GM19463 (cell line): ENCODE results near the gene HTR3D.
"Not testable (repeated sequence)": the region's sequence is repeated elsewhere in the genome, so short reads cannot be mapped to it uniquely, and the experiment has no call there.

Experiments
- ATAC-seq: cut with Tn5 transposase; IDR thresholded peaks from one replicate; pipeline ENCODE4 v1.9.1; 2021; ENCODE audit warnings: mild to moderate bottlenecking, moderate library complexity; ENCODE audit not compliant: unreplicated experiment

The HTR3D gene

DNA sequence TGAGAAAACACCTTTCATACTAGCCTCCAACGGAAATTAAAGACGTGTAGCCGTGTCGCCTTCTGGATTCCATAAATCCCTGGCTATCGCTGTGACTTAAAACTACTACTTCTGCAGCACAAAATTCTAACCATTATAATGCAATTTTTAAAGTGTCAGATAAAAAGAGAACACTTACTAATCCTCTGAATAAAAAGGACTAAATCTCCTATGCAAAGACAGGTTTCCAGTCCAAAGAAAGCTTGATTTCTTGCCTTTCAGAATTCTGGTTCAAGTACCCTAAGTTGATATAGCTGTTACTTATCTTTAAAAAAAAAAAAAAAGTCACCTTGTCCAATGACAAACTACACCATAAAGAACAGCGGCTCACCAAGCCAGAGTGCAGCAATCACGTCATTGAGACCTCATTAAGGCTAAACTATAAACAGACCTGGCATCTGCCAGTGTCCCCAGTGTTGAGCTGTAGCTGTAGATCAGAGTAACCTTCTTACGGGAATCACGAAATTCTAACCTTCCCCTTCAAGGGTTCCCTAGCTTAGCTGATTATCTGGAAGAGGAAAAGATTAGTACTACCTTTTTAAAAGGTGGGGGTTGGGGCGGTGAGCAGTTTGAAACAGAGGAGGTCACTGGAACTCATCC, 16.0 kb upstream of the HTR3D start:
- no peak for ATAC-seq

DNA sequence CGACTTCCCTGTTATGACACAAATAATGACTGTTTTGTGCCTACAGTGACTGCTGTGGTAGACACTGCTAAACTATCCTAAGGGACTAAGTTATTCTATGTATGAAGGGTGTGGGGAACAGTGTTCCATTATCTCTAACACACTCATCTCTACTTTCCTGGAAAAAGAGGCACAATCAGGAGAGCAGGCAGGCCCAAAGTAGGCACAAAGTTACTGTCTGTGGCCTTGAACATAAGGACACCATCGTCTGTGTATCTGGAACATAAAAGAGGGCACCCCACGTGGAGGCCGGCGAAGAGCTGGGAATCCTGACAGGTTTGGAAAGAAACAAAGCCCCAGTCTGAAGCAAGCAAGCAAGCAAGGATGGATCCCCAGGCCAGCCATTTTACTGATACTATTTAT, 15.4 kb upstream of the HTR3D start:
- ATAC-seq = no peak

DNA sequence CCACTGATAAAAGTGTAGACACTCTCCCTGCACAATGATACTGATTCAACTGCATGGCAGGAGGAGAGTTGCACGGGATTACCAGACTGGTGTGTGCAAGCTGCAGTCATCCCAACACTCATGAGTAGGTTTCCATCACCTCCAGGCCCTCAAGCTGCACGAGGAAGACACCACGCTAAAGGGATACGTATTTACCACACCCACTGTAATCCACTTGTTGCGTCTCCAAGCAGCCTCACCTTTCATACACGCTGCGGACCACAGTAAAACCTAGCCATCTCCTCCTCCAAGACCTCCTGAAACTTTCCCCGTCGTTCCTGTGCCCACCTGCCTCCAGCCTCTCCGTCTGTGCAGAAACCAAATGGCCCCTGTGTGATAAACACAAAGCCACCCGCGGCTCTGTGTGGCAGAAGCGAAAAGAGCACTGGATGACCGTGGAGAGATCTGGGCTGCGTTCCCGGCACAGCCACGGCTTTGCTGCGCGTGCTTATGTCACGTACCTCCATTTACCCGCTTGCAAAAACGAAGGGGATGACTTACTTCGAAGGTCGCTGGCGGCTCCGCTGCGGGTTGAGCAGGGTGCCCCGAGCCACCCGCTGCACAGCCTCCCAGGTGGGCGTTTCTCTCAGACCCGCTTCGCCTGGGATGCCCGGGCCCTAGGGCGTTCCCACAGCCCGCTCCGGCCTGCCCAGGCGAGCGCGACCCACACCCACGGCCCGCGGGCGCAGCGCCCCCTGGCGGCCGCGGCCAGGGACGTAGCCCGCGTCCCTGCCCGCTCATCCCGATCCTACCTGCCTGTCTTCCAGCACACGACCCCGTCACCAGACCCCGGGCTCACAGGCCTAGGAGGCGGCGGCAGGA, 14.5 kb upstream of the HTR3D start:
- ATAC-seq = peak; percentile 75

DNA sequence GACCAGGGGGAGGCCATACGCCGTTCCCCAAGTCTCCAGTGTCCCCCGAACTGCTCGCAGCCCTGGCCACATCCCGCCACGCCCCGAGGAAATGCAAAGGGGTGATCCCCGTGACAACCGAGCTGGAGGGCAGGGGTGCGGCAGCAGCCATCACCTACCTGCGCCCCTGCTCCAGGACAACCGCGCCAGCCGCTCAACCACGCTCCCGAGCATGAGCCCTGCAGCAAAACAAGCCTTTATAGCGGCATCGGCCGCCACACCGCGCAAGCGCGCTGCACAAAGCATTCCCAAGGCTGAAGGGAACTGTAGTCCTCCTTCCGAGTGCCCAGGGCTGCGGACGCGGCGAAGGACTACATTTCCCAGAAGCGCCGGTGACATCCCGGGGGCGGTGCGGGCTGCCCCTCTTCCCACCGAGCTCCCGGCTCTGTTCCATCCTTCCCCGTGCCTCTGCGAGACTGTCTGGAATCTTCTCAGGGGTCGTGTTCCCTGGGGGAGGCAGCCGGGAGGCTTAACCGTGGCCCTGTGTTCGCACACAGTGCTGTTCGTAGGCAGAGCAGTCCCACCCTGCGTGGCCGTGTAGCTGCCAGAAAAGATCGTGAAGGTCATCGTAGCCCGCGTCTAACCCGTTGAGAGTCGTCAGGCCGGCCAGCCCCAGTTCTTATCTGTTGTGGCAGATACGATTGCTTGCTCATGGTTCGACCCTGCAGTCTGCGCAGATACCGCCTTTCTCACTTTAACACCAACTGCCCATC, 13.7 kb upstream of the HTR3D start, which contains the start of gene ABCC5:
Gene ABCC5, minus strand, starts transcription at position 213 of the 752 bp plus-strand sequence. CDS start 3,492 bp downstream, outside the sequence.
- ATAC-seq = peak; percentile 96

DNA sequence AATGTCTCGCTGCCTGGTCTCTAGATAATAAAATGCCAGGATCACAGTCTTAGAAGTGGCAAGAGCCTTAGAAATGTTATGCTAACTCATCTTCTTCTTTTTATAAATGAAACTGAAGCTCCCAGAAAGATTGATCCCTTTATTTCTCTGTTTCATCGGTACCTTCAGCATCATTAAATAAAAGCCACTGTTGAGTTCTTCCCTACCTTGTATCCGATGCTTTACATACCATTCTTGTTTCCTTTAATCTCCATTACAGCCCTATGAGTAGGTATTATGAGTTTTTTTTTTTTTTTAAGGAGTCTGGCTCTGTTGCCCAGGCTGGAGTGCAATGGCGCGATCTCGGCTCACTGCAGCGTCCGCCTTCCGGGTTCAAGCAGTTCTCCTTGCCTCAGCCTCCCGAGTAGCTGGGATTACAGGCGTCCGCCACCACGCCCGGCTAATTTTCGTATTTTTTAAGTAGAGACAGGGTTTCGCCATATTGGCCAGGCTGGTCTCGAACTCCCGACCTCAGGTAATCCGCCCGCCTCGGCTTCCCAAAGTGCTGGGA, 13.0 kb upstream of the HTR3D start:
- no peak for ATAC-seq

DNA sequence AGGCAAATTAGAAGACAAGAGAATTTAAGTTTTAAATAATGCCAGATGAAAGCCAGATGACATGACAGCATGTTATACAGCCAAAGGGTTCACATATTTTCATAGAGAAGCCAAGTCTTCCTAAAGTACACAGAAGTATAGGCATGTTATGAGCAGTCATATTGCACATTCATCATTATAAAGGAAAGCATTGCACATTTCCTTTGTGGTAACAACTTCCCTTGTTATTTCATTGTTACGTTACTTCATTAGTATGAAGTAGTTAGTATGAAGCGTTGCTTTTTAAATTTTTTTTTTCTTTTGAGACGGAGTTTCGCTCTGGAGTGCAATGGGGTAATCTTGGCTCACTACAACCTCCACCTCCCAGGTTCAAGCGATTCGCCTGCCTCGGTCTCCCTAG, 9.2 kb upstream of the HTR3D start:
- no peak for ATAC-seq

DNA sequence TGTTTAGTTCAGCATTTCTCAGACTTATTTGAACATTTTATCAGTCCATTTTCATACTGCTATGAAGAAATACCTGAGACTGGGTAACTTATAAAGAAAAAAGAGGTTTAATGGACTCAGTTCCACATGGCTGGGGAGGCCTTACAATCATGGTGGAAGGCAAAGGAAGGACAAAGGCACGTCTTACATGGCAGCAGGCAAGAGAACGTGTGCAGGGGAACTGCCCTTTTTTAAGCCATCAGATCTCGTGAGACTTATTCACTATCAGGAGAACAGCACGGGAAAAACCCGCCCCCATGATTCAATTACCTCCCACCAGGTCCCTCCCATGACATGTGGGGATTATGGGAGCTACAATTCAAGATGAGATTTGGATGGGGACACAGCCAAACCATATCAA, 6.3 kb upstream of the HTR3D start:
- not testable (repeated sequence) for ATAC-seq

DNA sequence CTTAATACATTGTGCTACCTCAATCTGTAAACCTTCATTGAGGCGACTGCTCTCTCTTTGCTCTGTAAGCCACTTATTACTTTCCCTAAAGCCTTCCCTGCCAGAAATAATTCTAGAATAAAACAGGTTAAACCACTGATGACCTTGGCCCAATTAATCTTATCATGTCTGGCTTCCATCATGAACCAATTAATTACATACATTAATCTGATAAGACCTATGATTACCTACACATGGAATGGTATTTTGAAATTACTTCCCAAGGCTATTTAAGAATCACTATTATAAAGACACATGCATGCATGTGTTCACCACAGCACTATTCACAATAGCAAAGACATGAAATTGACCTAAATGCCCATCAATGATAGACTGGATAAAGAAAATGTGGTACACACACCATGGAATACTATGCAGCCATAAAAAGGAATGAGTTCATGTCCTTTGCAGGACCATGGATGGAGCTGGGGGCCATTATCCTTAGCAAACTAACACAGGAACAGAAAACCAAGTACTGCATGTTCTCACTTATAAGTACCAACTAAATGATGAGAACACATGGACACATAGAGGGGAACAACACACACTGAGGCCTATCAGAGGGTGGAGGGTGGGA, 3.2 kb upstream of the HTR3D start:
- ATAC-seq = not testable (repeated sequence)

DNA sequence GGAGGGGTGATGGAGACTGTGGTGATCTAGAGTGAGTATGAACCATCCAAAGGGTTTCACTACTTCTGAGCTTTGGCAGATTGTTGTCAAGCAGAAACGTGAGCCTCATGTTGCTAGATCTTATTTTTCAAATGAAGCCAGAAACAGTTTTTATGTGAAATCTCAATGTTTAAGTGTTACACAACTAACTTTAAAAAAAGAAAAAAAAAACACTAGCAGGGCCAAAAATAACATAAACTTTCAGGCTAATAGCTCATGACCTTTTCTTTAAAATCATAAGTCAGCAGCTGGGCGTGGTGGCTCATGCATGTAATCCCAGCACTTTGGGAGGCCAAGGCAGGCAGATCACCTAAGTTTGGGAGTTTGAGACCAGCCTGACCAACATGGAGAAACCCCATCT, 2.1 kb upstream of the HTR3D start:
- ATAC-seq = no peak

DNA sequence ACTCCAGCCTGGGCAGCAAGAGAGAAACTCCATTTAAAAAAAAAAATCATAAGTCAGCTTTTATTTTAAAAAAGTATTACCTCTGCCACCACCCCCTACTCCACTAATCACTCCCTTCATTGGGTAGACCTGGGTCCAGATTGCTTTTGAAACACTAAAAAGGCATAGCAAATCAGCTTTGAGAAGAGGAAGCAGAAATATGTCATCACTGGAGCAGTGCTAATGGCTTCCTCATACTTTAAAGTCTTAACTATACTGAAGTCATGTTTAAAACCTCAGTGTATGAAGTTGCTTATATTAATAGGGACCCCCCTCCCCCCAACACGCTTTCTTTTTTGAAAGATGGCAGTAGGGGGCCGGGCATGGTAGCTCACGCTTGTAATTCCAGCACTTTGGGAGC, 1.0 kb upstream of the HTR3D start:
- ATAC-seq = no peak

DNA sequence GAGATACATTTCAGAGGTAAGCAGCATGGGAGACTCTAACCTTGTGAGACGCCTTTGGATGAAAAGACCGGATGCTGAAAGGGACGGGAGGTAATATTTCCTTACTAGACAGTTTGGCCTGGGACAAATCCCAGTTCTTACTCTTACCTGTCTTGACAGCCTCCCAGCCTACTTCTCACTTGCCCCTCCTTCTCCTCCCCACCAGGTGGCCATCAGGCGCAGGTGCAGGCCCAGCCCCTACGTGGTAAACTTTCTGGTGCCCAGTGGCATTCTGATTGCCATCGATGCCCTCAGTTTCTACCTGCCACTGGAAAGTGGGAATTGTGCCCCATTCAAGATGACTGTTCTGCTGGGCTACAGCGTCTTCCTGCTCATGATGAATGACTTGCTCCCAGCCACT, 6.3 kb downstream of the HTR3D start:
- ATAC-seq = no peak

DNA sequence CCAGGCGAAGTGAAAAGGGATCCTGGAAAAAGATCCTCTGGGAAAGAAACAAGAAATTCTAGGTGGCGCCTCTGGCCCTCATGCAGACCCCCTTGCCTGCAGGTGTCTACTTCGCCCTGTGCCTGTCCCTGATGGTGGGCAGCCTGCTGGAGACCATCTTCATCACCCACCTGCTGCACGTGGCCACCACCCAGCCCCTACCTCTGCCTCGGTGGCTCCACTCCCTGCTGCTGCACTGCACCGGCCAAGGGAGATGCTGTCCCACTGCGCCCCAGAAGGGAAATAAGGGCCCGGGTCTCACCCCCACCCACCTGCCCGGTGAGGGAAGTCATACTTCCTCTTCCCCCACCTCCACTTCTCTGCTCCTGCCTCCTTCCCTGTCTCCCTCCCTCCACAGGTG, 6.8 kb downstream of the HTR3D start:
- ATAC-seq = not testable (repeated sequence)

DNA sequence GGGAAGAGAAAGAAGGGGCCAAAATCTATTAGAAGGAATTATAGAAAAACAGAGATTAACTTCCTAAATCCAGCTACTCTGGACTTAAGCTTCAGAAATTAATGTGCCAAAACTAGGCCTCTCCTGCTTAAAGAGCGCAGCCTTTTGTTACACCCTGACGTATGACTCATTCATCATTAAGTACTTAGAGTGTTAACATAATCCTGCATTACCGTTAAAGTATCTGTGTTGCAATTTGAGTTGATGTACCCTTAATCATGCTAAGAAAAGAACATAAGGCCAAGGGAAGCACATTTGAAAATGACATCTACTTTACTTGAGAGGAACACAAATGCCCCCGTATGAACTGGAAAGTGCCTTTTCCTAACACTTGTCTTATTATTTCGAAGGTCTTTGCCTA, 7.9 kb downstream of the HTR3D start:
- no peak for ATAC-seq

DNA sequence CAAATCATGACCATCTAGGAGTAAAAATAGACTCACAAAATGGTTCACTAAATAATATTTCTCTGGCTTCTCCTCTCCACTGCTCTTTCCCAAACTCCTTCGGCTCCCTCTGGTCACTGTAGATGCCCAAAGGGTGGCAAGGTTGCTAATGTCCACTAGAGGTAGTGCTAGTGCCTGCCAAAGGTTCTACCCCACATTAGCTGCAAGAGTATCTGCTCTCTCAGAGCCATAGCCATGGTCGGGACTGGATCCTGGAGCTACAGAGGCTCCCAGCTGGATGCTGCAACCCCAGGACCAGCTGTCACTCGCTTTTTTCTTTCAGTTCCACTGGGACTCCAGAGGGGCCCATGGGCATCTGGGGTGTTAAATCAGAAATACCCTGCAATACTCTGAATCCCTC, 8.5 kb downstream of the HTR3D start:
- no peak for ATAC-seq

DNA sequence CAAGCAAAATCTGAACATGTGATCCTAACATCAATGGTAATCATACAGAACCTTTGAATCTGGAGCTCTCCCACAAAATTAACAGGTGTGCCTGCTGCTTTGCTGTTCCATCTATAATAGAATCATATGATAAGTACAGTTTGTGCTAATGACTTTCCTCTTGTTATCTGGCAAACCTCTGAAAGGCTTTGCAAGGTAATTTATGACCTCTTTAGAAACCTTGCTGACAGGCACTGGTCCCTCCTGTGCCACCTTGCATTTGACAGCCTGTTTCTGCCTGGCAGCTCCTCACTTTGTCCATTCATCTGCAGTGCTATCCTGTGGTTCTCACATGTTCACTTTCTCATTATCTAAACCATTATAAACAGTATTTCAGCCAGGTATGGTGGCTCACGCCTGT, 11.1 kb downstream of the HTR3D start:
- no peak for ATAC-seq

DNA sequence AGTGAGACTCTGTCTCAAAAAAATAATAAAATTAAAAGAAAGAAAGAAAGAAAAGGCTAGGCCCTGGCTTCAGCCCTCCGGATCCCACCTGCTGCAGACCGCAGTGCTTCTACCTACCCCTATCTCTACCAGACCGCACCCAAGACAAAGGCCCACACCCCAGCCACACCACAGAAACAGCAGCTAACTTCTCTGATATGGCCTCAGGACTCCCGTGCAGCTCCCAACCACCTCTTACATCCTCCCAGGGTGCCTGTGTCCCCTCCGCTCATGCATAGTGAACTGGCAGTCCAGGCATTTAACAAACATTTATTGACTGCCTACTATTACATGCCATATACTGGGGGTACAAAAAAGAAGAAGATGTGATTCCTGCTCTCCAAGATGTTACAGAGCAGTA, 14.5 kb downstream of the HTR3D start:
- no peak for ATAC-seq

DNA sequence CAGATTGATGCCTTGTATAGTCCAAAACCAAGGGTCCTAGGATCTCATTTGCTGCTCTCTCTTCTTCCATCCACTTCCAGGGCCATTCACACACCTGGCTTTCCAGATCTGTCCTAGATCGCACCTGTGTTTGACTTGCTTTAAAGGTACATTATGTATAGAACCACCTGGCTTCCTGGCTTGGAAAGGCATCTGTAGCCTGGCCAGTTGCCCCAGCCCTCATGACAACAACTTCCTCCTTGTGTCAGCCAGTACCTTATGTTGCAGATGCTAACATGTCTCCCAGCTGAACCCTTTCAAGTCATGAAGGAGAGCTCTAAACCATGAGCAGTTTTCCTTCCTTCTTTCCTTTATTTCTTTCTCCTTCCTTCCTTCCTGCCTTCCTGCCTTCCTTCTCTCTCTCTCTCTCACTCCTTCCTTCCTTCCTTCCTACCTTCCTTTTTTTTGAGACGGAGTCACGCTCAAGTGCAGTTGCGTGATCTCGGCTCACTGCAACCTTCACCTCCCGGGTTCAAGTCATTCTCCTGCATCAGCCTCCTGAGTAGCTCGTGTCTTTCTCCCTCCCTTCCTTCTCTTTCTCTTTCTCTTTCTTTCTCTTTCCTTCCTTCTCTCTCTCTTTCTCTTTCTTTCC, 18.8 kb downstream of the HTR3D start:
- ATAC-seq = no peak

DNA sequence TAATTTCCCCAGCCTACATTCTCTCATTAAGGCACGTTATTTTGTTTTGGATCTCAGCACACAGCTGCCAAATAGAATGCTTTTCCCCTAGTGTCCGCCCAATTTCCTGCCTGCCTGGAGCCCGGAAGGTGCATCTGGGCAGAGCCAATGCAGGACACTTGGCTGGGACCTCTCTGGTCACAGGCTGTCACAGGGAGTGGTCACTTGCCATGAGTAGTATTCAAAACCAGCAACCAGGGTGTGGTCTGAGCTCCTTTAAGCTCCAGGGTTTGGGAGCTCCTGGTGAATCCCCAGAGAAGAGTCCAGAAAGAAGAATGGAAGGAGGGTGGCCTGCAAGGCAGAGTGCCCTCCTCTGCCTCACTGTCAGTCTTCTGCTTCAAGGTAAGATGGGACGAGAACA, 21.2 kb downstream of the HTR3D start, which contains the start of gene HTR3C:
Gene HTR3C, plus strand, starts transcription at position 281 of the 400 bp plus-strand sequence. Its CDS starts 34 bp downstream, at position 315.
- ATAC-seq = no peak

DNA sequence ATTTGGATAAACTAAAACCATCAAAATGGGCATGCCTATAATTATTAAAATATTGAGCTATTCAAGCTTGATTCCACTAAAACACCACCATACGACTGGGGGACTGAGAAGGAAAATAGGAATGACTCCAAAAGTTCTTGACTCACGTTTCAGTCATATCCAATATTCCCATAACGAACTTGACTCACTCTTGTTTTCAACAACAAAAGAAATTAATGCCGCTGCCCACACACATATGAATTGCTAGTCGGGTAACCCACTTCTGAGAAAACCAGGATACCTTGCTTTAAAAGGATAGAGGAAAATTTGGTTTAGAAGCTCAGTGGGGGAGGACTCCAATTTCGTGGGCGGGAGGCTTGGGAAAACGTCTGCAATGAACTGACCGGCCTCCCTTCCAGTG, 26.5 kb downstream of the HTR3D start:
- no peak for ATAC-seq

DNA sequence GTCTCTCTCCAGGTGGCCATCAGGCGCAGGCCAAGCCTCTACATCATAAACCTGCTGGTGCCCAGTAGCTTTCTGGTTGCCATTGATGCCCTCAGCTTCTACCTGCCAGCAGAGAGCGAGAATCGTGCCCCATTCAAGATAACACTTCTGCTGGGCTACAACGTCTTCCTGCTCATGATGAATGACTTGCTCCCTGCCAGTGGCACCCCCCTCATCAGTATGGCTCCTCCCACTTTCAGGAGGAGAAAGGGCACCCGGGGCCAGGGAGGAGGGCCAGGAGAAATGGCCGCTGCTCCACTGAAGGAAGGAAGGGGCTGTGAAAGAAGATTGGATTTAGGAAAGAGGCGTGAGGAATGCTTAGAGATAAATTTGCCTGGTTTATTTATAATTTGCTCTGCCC, 27.9 kb downstream of the HTR3D start:
- ATAC-seq = no peak
